Neuronal stem cell (in vitro differentiated cells): Measurements from ENCODE around the gene SAG. TPM values are rescaled to one million over a fixed set of nuclear protein-coding genes. Genes with fewer than 3 reads are reported as not detected.
A peak's percentile ranks its signal among the peaks of the same experiment; 100 is the strongest.

Experiments used
- DNase-seq: peaks from one replicate; pipeline ENCODE4 v3.0.0-alpha.2; 2013; ENCODE audit warnings: low spot score
- H2AFZ ChIP-seq: one replicate; pipeline ENCODE4 v1.6.1; 2013; ENCODE audit warnings: mild to moderate bottlenecking, low read length, inconsistent platforms
- H2AK5ac ChIP-seq: 2 replicates; pipeline ENCODE4 v1.6.1; 2013; ENCODE audit warnings: low read depth, mild to moderate bottlenecking, inconsistent platforms, low read length, moderate library complexity, mixed read lengths
- H2BK120ac ChIP-seq: 2 replicates; pipeline ENCODE4 v1.6.1; 2013; ENCODE audit warnings: low read depth, mild to moderate bottlenecking, inconsistent platforms, low read length, moderate library complexity, mixed read lengths
- H2BK12ac ChIP-seq: one replicate; pipeline ENCODE4 v1.6.1; 2013; ENCODE audit warnings: low read length, inconsistent platforms
- H2BK15ac ChIP-seq: 2 replicates; pipeline ENCODE4 v1.6.1; 2013; ENCODE audit warnings: mild to moderate bottlenecking, low read length, inconsistent platforms, mixed read lengths
- H2BK5ac ChIP-seq: one replicate; pipeline ENCODE4 v1.6.1; 2013; ENCODE audit warnings: inconsistent platforms, mild to moderate bottlenecking, low read length, moderate library complexity
- H3K14ac ChIP-seq: one replicate; pipeline ENCODE4 v1.6.1; 2013; ENCODE audit warnings: low read length, inconsistent platforms
- H3K18ac ChIP-seq: 2 replicates; pipeline ENCODE4 v1.6.1; 2013; ENCODE audit warnings: low read length, inconsistent platforms
- H3K23ac ChIP-seq: 2 replicates; pipeline ENCODE4 v1.6.1; 2013; ENCODE audit warnings: low read depth, mild to moderate bottlenecking, mixed read lengths, low read length, inconsistent platforms; ENCODE audit not compliant: poor library complexity
- H3K27ac ChIP-seq: replicated peaks from 3 replicates; pipeline ENCODE4 v1.5.1; 2013; ENCODE audit warnings: low read length, inconsistent platforms
- H3K27me3 ChIP-seq, 3 experiments: 2 replicates each; pipeline ENCODE4 v1.6.1; 2013; ENCODE audit warnings: low read length in 3 of 3, mild to moderate bottlenecking in 2 of 3, inconsistent platforms in 1 of 3, low read depth in 1 of 3, mixed read lengths in 1 of 3, moderate library complexity in 1 of 3; ENCODE audit not compliant: control insufficient read depth in 3 of 3, insufficient read depth in 3 of 3
- H3K36me3 ChIP-seq, 2 donors: replicated peaks in 1 of 2; 2 replicates each; pipeline ENCODE4 v1.6.1; 2013; ENCODE audit warnings: low read length in 2 of 2; ENCODE audit not compliant: control insufficient read depth in 2 of 2, insufficient read depth in 2 of 2
- H3K4ac ChIP-seq: 2 replicates; pipeline ENCODE4 v1.6.1; 2013; ENCODE audit warnings: inconsistent platforms, mild to moderate bottlenecking, low read length, moderate library complexity
- H3K4me1 ChIP-seq, 2 donors: 1 replicate in 1 of 2; 2 replicates in 1 of 2; pipeline ENCODE4 v1.6.1; 2013; ENCODE audit warnings: low read length in 2 of 2, low read depth in 1 of 2; ENCODE audit not compliant: control insufficient read depth in 2 of 2, insufficient read depth in 1 of 2
- H3K4me2 ChIP-seq: one replicate; pipeline ENCODE4 v1.6.1; 2013; ENCODE audit warnings: mild to moderate bottlenecking, low read length, inconsistent platforms; ENCODE audit not compliant: insufficient read depth, poor library complexity, severe bottlenecking
- H3K4me3 ChIP-seq, 2 donors: 2 replicates each; pipeline ENCODE4 v1.5.1; 2013; ENCODE audit warnings: low read length in 2 of 2, mild to moderate bottlenecking in 2 of 2, inconsistent platforms in 1 of 2, moderate library complexity in 1 of 2
- H3K79me1 ChIP-seq: one replicate; pipeline ENCODE4 v1.6.1; 2013; ENCODE audit warnings: low read depth, mild to moderate bottlenecking, inconsistent platforms, low read length, moderate library complexity
- H3K9ac ChIP-seq: one replicate; pipeline ENCODE4 v1.6.1; 2013; ENCODE audit warnings: mild to moderate bottlenecking, low read depth, low read length, inconsistent platforms; ENCODE audit not compliant: poor library complexity
- H3K9me3 ChIP-seq, 2 donors: replicated peaks in 1 of 2; 2 replicates each; pipeline versions ENCODE3 to v1.6.1; 2013; ENCODE audit warnings: low read length in 2 of 2, mild to moderate bottlenecking in 2 of 2, inconsistent platforms in 1 of 2, low read depth in 1 of 2, mixed read lengths in 1 of 2, moderate library complexity in 1 of 2; ENCODE audit not compliant: control insufficient read depth in 2 of 2, insufficient read depth in 1 of 2
- H4K8ac ChIP-seq: one replicate; pipeline ENCODE4 v1.6.1; 2013; ENCODE audit warnings: low read depth, mild to moderate bottlenecking, inconsistent platforms, low read length, moderate library complexity
- H4K91ac ChIP-seq: one replicate; pipeline ENCODE4 v1.6.1; 2013; ENCODE audit warnings: low read length, low read depth, mild to moderate bottlenecking, inconsistent platforms; ENCODE audit not compliant: poor library complexity
- WGBS, 2 donors: extraction: QIAGEN DNeasy Blood & Tissue Kit; methylation state at CpG; one replicate each; pipeline ENCODE4 v1.1.7; 2013; ENCODE audit warnings: missing lambda C conversion rate in 2 of 2, mixed read lengths in 1 of 2; ENCODE audit not compliant: insufficient read length in 2 of 2, insufficient replicate concordance in 1 of 2; ENCODE audit errors: extremely low coverage in 2 of 2; 5-methylcytosine and 5-hydroxymethylcytosine counted together
- small RNA-seq: library from polyadenylated mRNA; stranded (forward); fragments of <200 nt; extraction: miRNeasy Mini kit (QIAGEN cat#:217004); gene quantifications from one replicate; pipeline ENCODE3, GENCODE V24; 2013; ENCODE audit not compliant: insufficient read depth

SAG gene

DNA sequence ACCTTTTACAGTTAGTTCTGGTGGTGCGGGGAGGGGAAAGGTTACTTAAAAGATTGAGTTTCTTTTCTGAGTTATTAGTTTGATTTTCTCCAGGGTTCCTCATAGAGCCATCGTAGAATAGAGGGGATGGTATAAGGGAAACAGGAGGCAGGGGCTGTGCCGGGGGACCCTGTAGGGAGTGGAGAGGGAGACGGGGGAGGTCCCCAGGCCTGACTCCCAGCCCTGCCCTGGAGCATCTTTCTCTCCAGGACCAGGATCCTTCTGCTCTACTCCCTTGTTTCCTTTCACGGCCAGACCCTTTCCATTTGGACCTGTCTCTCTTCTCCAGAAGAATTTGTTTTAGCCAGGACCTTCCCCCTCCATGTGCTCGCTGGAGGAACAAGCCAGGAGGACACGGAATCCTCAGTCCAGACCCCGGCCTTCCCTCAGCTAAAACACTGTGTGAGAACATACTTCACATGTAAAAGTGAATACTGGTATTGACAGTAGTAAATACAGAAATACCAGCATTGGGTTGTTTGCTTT, 82.0 kb downstream of the SAG start:
- Histone ChIP-seq H3K4me3 (no peak overlapping the region), H3K18ac (no peak overlapping the region), H3K4me1 (peaks cover 8 to 9% of the 10 kb centered on the region in 2 donors), H3K27ac (no peak overlapping the region), H2BK120ac (no peak overlapping the region), H3K79me1 (peaks cover 5% of the 10 kb centered on the region), H3K9me3 (no peaks in the 10 kb centered on the region), H3K9ac (no peak overlapping the region), H2AFZ (no peak overlapping the region), H3K36me3 (peaks cover 2 to 30% of the 10 kb centered on the region in 2 donors), H2BK15ac (no peak overlapping the region), H4K8ac (no peak overlapping the region), H3K14ac (no peak overlapping the region), H2BK5ac (no peak overlapping the region), H4K91ac (no peak overlapping the region), H3K27me3 (no peaks in the 10 kb centered on the region), H2AK5ac (no peak overlapping the region), H3K4me2 (no peak overlapping the region), H3K23ac (no peak overlapping the region), H2BK12ac (no peak overlapping the region), H3K4ac (no peak overlapping the region)
- WGBS, 2 donors: no CpG with 5 or more reads among the region's 8 CpGs
- no peak for DNase-seq

DNA sequence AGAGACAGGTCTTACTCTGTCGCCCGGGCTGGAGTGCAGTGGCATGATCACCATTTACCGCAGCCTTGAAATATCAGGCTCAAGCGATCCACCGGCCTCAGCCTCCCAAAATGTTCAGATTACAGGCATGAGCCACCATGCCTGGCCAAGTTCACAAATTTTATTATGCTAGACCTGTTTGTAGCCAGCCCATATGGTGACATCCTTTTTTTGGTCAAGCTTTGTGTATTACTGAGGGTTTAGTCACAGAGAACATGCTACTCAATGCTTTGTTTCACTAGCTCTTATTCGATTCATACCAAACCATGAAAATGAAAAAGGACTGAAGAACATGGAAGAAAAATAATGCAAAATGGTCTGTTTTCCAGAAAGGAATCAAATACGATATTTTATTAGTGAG, 88.1 kb downstream of the SAG start:
- DNase-seq: no peak
- Histone ChIP-seq H3K36me3 (peaks cover 3 to 25% of the 10 kb centered on the region in 2 donors), H4K8ac (no peak overlapping the region), H3K14ac (no peak overlapping the region), H3K4me3 (no peak overlapping the region), H3K4ac (no peak overlapping the region), H2BK12ac (no peak overlapping the region), H3K9me3 (peaks cover 0 to 1% of the 10 kb centered on the region in 2 donors), H3K27ac (no peak overlapping the region), H3K18ac (no peak overlapping the region), H2AK5ac (no peak overlapping the region), H2BK15ac (no peak overlapping the region), H3K79me1 (no peaks in the 10 kb centered on the region), H3K4me2 (no peak overlapping the region), H4K91ac (no peak overlapping the region), H2AFZ (no peak overlapping the region), H3K23ac (no peak overlapping the region), H2BK120ac (no peak overlapping the region), H3K4me1 (peaks cover 0 to 10% of the 10 kb centered on the region in 2 donors), H3K27me3 (no peaks in the 10 kb centered on the region), H2BK5ac (no peak overlapping the region), H3K9ac (no peak overlapping the region)
- WGBS, 2 donors: no CpG with 5 or more reads among the region's 7 CpGs

Small RNA genes within 50 kb of the gene (small RNA-seq; reads per million reads assigned to genes)
- not detected for gene RF00019
- 557 reads per million, percentile 98 among the genes with 10 or more reads in this experiment for gene SCARNA5
- gene SCARNA6: 676 reads per million, percentile 99 among the genes with 10 or more reads in this experiment
